ENCODE data around the gene RPS27A.

GRCh38 chr2:55225481-55226020 lies 6.9 kb upstream of the RPS27A start:
- TF ChIP-seq RAD21 (IDR thresholded peaks at IDR 0.05; ENCODE audit: low read depth): no peak
- no peak for TF ChIP-seq MAX (IDR thresholded peaks at IDR 0.05)
- TF ChIP-seq ZBTB7A (IDR thresholded peaks at IDR 0.05; ENCODE audit: low read depth): no peak
- TF ChIP-seq TAF1 (IDR thresholded peaks at IDR 0.05; ENCODE audit: low read depth): no peak
- TF ChIP-seq EP300 (IDR thresholded peaks at IDR 0.05; ENCODE audit: borderline replicate concordance): no peak
- TF ChIP-seq REST (IDR thresholded peaks at IDR 0.05; ENCODE audit: low read depth): no peak
- no peak for TF ChIP-seq NFIC (IDR thresholded peaks at IDR 0.05)
- TF ChIP-seq TCF12 (IDR thresholded peaks at IDR 0.05; ENCODE audit: low read depth): no peak
- no peak for TF ChIP-seq FOXM1 (IDR thresholded peaks at IDR 0.05; ENCODE audit: borderline replicate concordance, low read depth)

Measured in Ishikawa (cell line).